C4-2B (cell line): ENCODE data around the gene MOCS1.

Experiments used
- ZFX ChIP-seq: fragments of 450-650 bp; IDR thresholded peaks from 2 replicates; pipeline ENCODE4 v1.6.1; 2017
- TF ChIP-seq, protein P1 (sequence below): fragments of 450-650 bp; conservative IDR thresholded peaks from 2 replicates; pipeline ENCODE4 v1.5.1; 2017; ENCODE audit warnings: mild to moderate bottlenecking

GRCh38 chr6:39915866-39916265 is 18.4 kb downstream of the MOCS1 start:
- TF ChIP-seq, protein P1, sequence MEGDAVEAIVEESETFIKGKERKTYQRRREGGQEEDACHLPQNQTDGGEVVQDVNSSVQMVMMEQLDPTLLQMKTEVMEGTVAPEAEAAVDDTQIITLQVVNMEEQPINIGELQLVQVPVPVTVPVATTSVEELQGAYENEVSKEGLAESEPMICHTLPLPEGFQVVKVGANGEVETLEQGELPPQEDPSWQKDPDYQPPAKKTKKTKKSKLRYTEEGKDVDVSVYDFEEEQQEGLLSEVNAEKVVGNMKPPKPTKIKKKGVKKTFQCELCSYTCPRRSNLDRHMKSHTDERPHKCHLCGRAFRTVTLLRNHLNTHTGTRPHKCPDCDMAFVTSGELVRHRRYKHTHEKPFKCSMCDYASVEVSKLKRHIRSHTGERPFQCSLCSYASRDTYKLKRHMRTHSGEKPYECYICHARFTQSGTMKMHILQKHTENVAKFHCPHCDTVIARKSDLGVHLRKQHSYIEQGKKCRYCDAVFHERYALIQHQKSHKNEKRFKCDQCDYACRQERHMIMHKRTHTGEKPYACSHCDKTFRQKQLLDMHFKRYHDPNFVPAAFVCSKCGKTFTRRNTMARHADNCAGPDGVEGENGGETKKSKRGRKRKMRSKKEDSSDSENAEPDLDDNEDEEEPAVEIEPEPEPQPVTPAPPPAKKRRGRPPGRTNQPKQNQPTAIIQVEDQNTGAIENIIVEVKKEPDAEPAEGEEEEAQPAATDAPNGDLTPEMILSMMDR, result no peak
- TF ChIP-seq ZFX, result no peak
